ENCODE measurements around the gene TUBA8. TPM values are rescaled to one million over a fixed set of nuclear protein-coding genes. Genes with fewer than 3 reads are reported as not detected.

TUBA8 gene
- total and polyA plus RNA-seq, 2 donors (not counting 3 experiments of a cell fraction or from before 2014, with no cell fraction given) = 6.9 to 8.9 TPM

- ChIA-PET CTCF (interaction anchor here (1.2 to 1.8 kb wide), 2 partner anchors 10 to 33 kb away, joined by 3 to 6 read pairs; no protein-coding TSS in a partner anchor), POLR2A (no interaction called here)
- TF ChIP-seq EZH2 (IDR thresholded peaks at IDR 0.05; ENCODE audit: borderline replicate concordance, low read depth, low read length, severe bottlenecking) = no peak
- no peak for TF ChIP-seq MAX (IDR thresholded peaks at IDR 0.05; ENCODE audit: insufficient read depth, insufficient read length)
- TF ChIP-seq POLR2A (IDR thresholded peaks at IDR 0.05; ENCODE audit: low read depth, low read length) = no peak
- TF ChIP-seq FOS (IDR thresholded peaks at IDR 0.05; ENCODE audit: borderline replicate concordance, insufficient read depth, low read length) = no peak
- no peak for TF ChIP-seq POLR2AphosphoS5 (IDR thresholded peaks at IDR 0.05; ENCODE audit: insufficient read depth, low read depth, low read length)
- no peak for TF ChIP-seq JUN (IDR thresholded peaks at IDR 0.05; ENCODE audit: borderline replicate concordance, insufficient read depth, insufficient read length, low read depth)
- no peak for TF ChIP-seq GATA2 (IDR thresholded peaks at IDR 0.05; ENCODE audit: insufficient read depth, insufficient read length, low read depth, low read length)
- no peak for TF ChIP-seq MYC (IDR thresholded peaks at IDR 0.05; ENCODE audit: low read depth, low read length)
- TF ChIP-seq CTCF (IDR thresholded peaks at IDR 0.05; ENCODE audit: extremely low read depth in 1 of 2, insufficient read depth in 1 of 2, low read depth in 1 of 2, low read length in 2 of 2) = no peak
- peak; percentile 17 for DNase-seq (ENCODE audit: low read depth, low spot score)
- Histone ChIP-seq H4K20me1 (replicated peaks; ENCODE audit: control insufficient read depth, extremely low read depth, insufficient read depth, low read length) (no peaks in the 10 kb centered on the region), H3K4me3 (replicated peaks in 1 of 3; ENCODE audit: insufficient read depth in 1 of 3, low read depth in 1 of 3, low read length in 3 of 3) (no peak overlapping the region), H3K4me1 (ENCODE audit: control insufficient read depth, extremely low read depth, insufficient read depth, low read length) (peaks cover 17% of the 10 kb centered on the region), H3K36me3 (ENCODE audit: control insufficient read depth in 2 of 2, extremely low read depth in 1 of 2, insufficient read depth in 2 of 2, low read length in 2 of 2) (no peaks in the 10 kb centered on the region), H2AFZ (ENCODE audit: low read depth, low read length) (peak overlapping the region; percentile 94), H3K9me3 (replicated peaks; ENCODE audit: control insufficient read depth, insufficient read depth, low read length) (no peaks in the 10 kb centered on the region), H3K27ac (ENCODE audit: insufficient read depth, low read depth, low read length) (no peak overlapping the region), H3K9ac (replicated peaks; ENCODE audit: extremely low read depth, insufficient read depth, low read length) (no peak overlapping the region), H3K4me2 (ENCODE audit: insufficient read depth, low read length) (peak overlapping the region; percentile 70), H3K27me3 (ENCODE audit: control insufficient read depth in 2 of 2, insufficient read depth in 2 of 2, low read length in 2 of 2) (no peaks in the 10 kb centered on the region), H3K9me1 (replicated peaks; ENCODE audit: control insufficient read depth, extremely low read depth, insufficient read depth, low read length) (no peaks in the 10 kb centered on the region), H3K79me2 (ENCODE audit: control insufficient read depth, insufficient read depth, low read length) (no peaks in the 10 kb centered on the region)
- dilution Hi-C loops (cut with MboI; ENCODE audit: extremely low pct_ligation_motif_present, low sequenced_read_pairs) = no loop called here
- no TSS peak for BruUV-seq (replicated peaks)
- intact Hi-C loops (cut with micrococcal nuclease) = no loop called here
- FAIRE-seq = no peak
Measured at GRCh38 chr22:18109410-18110193, 1.0 kb upstream of the TUBA8 start.
